Amniotic stem cell (primary cell): ENCODE data around the gene P3H3.

Experiments
- DNase-seq: peaks from one replicate; lab custom pipeline; 2025; lab: John Stamatoyannopoulos, UW

The P3H3 gene

GRCh38 chr12:6826734-6827436 lies 1.3 kb upstream of the P3H3 start:
- DNase-seq: no peak

GRCh38 chr12:6827437-6827911 lies 733 bp upstream of the P3H3 start:
- DNase-seq: peak; percentile 71

- DNase-seq: peak; percentile 55
Observed at GRCh38 chr12:6828781-6829535, 751 bp downstream of the P3H3 start.

- peak; percentile 55 for DNase-seq
Observed at GRCh38 chr12:6829536-6830220, 1.5 kb downstream of the P3H3 start.

- DNase-seq: no peak
Observed at GRCh38 chr12:6830286-6830890, 2.2 kb downstream of the P3H3 start.

- DNase-seq: no peak
Observed at GRCh38 chr12:6830999-6831398, 2.8 kb downstream of the P3H3 start.

GRCh38 chr12:6831450-6831995 lies 3.3 kb downstream of the P3H3 start:
- DNase-seq: no peak

GRCh38 chr12:6832125-6832524 lies 3.9 kb downstream of the P3H3 start:
- no peak for DNase-seq

GRCh38 chr12:6833189-6833890 lies 5.1 kb downstream of the P3H3 start:
- DNase-seq: no peak

GRCh38 chr12:6834254-6834653 lies 6.0 kb downstream of the P3H3 start:
- DNase-seq: no peak

GRCh38 chr12:6834873-6835272 lies 6.7 kb downstream of the P3H3 start:
- no peak for DNase-seq

GRCh38 chr12:6836851-6837250 lies 8.6 kb downstream of the P3H3 start:
- DNase-seq: no peak

- DNase-seq: no peak
Observed at GRCh38 chr12:6837370-6838060, 9.3 kb downstream of the P3H3 start.

GRCh38 chr12:6838854-6839253 lies 10.6 kb downstream of the P3H3 start:
- DNase-seq: no peak

- DNase-seq: no peak
Observed at GRCh38 chr12:6839482-6840201, 11.4 kb downstream of the P3H3 start.

- DNase-seq: no peak
Observed at GRCh38 chr12:6840330-6840729, 12.1 kb downstream of the P3H3 start.

- no peak for DNase-seq
Observed at GRCh38 chr12:6840761-6841515, 12.7 kb downstream of the P3H3 start, which contains the start of gene GNB3. Gene GNB3, plus strand, starts transcription at chr12:6840925. Its CDS starts 363 bp downstream, at chr12:6841288.

- no peak for DNase-seq
Observed at GRCh38 chr12:6842075-6842474, 13.9 kb downstream of the P3H3 start.
